ENCODE results near the gene RNF220. TPM values are rescaled to one million over a fixed set of nuclear protein-coding genes. Genes with fewer than 3 reads are reported as not detected.

RNF220 gene
- total RNA-seq: 10 to 100 TPM; 54.8 to 88.7 TPM

- Mint-ChIP-seq H3K4me1 (no peaks in the 10 kb centered on the region), H3K27me3 (peaks cover 51% of the 10 kb centered on the region), H3K27ac (no peak within 1 kb of the TSS), H3K9me3 (no peaks in the 10 kb centered on the region), H3K36me3 (ENCODE audit: low read depth) (peaks cover 10% of the 10 kb centered on the region), H3K4me3 (peak within 1 kb of the TSS; percentile 81)
- ATAC-seq (replicated peaks): peak; percentile 44
These were observed at the start of gene RNF220 for GRCh38 chr1:44405031-44405797. Gene RNF220, plus strand, starts transcription at chr1:44405255.

- no peak for ATAC-seq (replicated peaks)
- peak overlapping the region; percentile 94 for H3K27ac Mint-ChIP-seq
- no peaks in the 10 kb centered on the region for H3K27me3 Mint-ChIP-seq
- peaks cover 3% of the 10 kb centered on the region for H3K36me3 Mint-ChIP-seq (ENCODE audit: low read depth)
- peaks cover 14% of the 10 kb centered on the region for H3K4me1 Mint-ChIP-seq
- H3K9me3 Mint-ChIP-seq: no peaks in the 10 kb centered on the region
- peak overlapping the region; percentile 91 for H3K4me3 Mint-ChIP-seq
These were observed 49.3 kb upstream of the RNF220 start for GRCh38 chr1:44355582-44356305.

GRCh38 chr1:44357710-44358109, 47.3 kb upstream of the RNF220 start:
- Mint-ChIP-seq H3K4me1 (peaks cover 14% of the 10 kb centered on the region), H3K27me3 (no peaks in the 10 kb centered on the region), H3K9me3 (no peaks in the 10 kb centered on the region), H3K36me3 (ENCODE audit: low read depth) (no peaks in the 10 kb centered on the region), H3K27ac (no peak overlapping the region), H3K4me3 (no peak overlapping the region)
- ATAC-seq (replicated peaks): no peak

- no peaks in the 10 kb centered on the region for H3K36me3 Mint-ChIP-seq (ENCODE audit: low read depth)
- peaks cover 4% of the 10 kb centered on the region for H3K27me3 Mint-ChIP-seq
- no peak for ATAC-seq (replicated peaks)
- H3K4me3 Mint-ChIP-seq: no peak overlapping the region
- H3K9me3 Mint-ChIP-seq: no peaks in the 10 kb centered on the region
- peaks cover 7% of the 10 kb centered on the region for H3K4me1 Mint-ChIP-seq
- no peak overlapping the region for H3K27ac Mint-ChIP-seq
These were observed 45.7 kb upstream of the RNF220 start for GRCh38 chr1:44359234-44359935.

- Mint-ChIP-seq H3K27me3 (peaks cover 4% of the 10 kb centered on the region), H3K4me1 (no peaks in the 10 kb centered on the region), H3K9me3 (no peaks in the 10 kb centered on the region), H3K36me3 (ENCODE audit: low read depth) (no peaks in the 10 kb centered on the region), H3K27ac (no peak overlapping the region), H3K4me3 (no peak overlapping the region)
- no peak for ATAC-seq (replicated peaks)
These were observed 43.6 kb upstream of the RNF220 start for GRCh38 chr1:44361478-44361877.

- no peaks in the 10 kb centered on the region for H3K9me3 Mint-ChIP-seq
- ATAC-seq (replicated peaks): no peak
- no peak overlapping the region for H3K4me3 Mint-ChIP-seq
- peaks cover 4% of the 10 kb centered on the region for H3K27me3 Mint-ChIP-seq
- H3K36me3 Mint-ChIP-seq (ENCODE audit: low read depth): no peaks in the 10 kb centered on the region
- no peak overlapping the region for H3K27ac Mint-ChIP-seq
- H3K4me1 Mint-ChIP-seq: no peaks in the 10 kb centered on the region
These were observed 38.6 kb upstream of the RNF220 start for GRCh38 chr1:44366371-44366975.

- H3K9me3 Mint-ChIP-seq: no peaks in the 10 kb centered on the region
- ATAC-seq (replicated peaks): no peak
These were observed 37.1 kb upstream of the RNF220 start for GRCh38 chr1:44367944-44368343.

GRCh38 chr1:44368471-44369151, 36.4 kb upstream of the RNF220 start:
- no peak for ATAC-seq (replicated peaks)
- H3K27ac Mint-ChIP-seq: no peak overlapping the region
- no peaks in the 10 kb centered on the region for H3K9me3 Mint-ChIP-seq
- no peaks in the 10 kb centered on the region for H3K4me1 Mint-ChIP-seq
- H3K36me3 Mint-ChIP-seq (ENCODE audit: low read depth): no peaks in the 10 kb centered on the region
- H3K4me3 Mint-ChIP-seq: no peak overlapping the region
- H3K27me3 Mint-ChIP-seq: peaks cover 2% of the 10 kb centered on the region

More at GRCh38 chr1:44367944-44368343, 37.1 kb upstream of the RNF220 start:
- Mint-ChIP-seq H3K4me1 (no peaks in the 10 kb centered on the region), H3K27me3 (peaks cover 4% of the 10 kb centered on the region), H3K27ac (no peak overlapping the region), H3K36me3 (ENCODE audit: low read depth) (no peaks in the 10 kb centered on the region), H3K4me3 (no peak overlapping the region)

GRCh38 chr1:44371206-44371605, 33.8 kb upstream of the RNF220 start:
- Mint-ChIP-seq H3K27me3 (no peaks in the 10 kb centered on the region), H3K9me3 (no peaks in the 10 kb centered on the region), H3K4me3 (no peak overlapping the region), H3K4me1 (no peaks in the 10 kb centered on the region), H3K27ac (no peak overlapping the region), H3K36me3 (ENCODE audit: low read depth) (no peaks in the 10 kb centered on the region)
- ATAC-seq (replicated peaks): no peak

GRCh38 chr1:44375547-44375946, 29.5 kb upstream of the RNF220 start:
- Mint-ChIP-seq H3K27ac (no peak overlapping the region), H3K4me3 (no peak overlapping the region), H3K4me1 (no peaks in the 10 kb centered on the region), H3K9me3 (no peaks in the 10 kb centered on the region), H3K36me3 (ENCODE audit: low read depth) (no peaks in the 10 kb centered on the region), H3K27me3 (peaks cover 3% of the 10 kb centered on the region)
- ATAC-seq (replicated peaks): no peak

GRCh38 chr1:44377925-44378784, 26.9 kb upstream of the RNF220 start:
- Mint-ChIP-seq H3K4me1 (no peaks in the 10 kb centered on the region), H3K4me3 (no peak overlapping the region), H3K36me3 (ENCODE audit: low read depth) (no peaks in the 10 kb centered on the region), H3K9me3 (no peaks in the 10 kb centered on the region), H3K27me3 (peaks cover 3% of the 10 kb centered on the region), H3K27ac (no peak overlapping the region)
- peak; percentile 31 for ATAC-seq (replicated peaks)

- no peaks in the 10 kb centered on the region for H3K9me3 Mint-ChIP-seq
- H3K4me1 Mint-ChIP-seq: no peaks in the 10 kb centered on the region
- no peaks in the 10 kb centered on the region for H3K36me3 Mint-ChIP-seq (ENCODE audit: low read depth)
- peaks cover 3% of the 10 kb centered on the region for H3K27me3 Mint-ChIP-seq
- no peak overlapping the region for H3K4me3 Mint-ChIP-seq
- peak; percentile 28 for ATAC-seq (replicated peaks)
- H3K27ac Mint-ChIP-seq: no peak overlapping the region
These were observed 24.3 kb upstream of the RNF220 start for GRCh38 chr1:44380666-44381177.

- H3K36me3 Mint-ChIP-seq (ENCODE audit: low read depth): no peaks in the 10 kb centered on the region
- H3K9me3 Mint-ChIP-seq: no peaks in the 10 kb centered on the region
- H3K27me3 Mint-ChIP-seq: peaks cover 5% of the 10 kb centered on the region
- H3K27ac Mint-ChIP-seq: no peak overlapping the region
- ATAC-seq (replicated peaks): no peak
- H3K4me3 Mint-ChIP-seq: no peak overlapping the region
- no peaks in the 10 kb centered on the region for H3K4me1 Mint-ChIP-seq
These were observed 16.5 kb upstream of the RNF220 start for GRCh38 chr1:44388551-44388950.
